GM12878 (cell line): ENCODE results near the gene FGD6. TPM values are rescaled to one million over a fixed set of nuclear protein-coding genes. Genes with fewer than 3 reads are reported as not detected.

Source experiments
- ATAC-seq: fragments of 200-7000 bp; cut with Tn5 transposase; 3 replicates; pipeline ENCODE4 v1.9.1; 2020; ENCODE audit warnings: mild to moderate bottlenecking, moderate library complexity
- BruUV-seq: library from RNA; stranded (reverse); fragments of 400-500 nt; replicated peaks from 2 replicates; lab custom pipeline; 2021; lab: Mats Ljungman, UMichigan
- CTCF ChIA-PET: fragments of 300-600 bp; sonication (Branson Sonifier 250); formaldehyde crosslinking; extraction: SDS; loops from one replicate; lab custom pipeline; 2021; ENCODE audit warnings: inconsistent platforms; lab: Yijun Ruan, JAX
- POLR2A ChIA-PET: fragments of 350-600 bp; formaldehyde crosslinking; extraction: SDS; loops from one replicate; lab custom pipeline; 2021; ENCODE audit warnings: inconsistent platforms; lab: Charles Lee
- RAD21 ChIA-PET: fragments of 300-600 bp; sonication (Branson Sonifier 250); formaldehyde crosslinking; loops from one replicate; lab custom pipeline; 2023; ENCODE audit warnings: antibody characterized with exemption; ENCODE audit not compliant: unreplicated experiment; lab: Charles Lee
- SMC1A ChIA-PET: fragments of 300-600 bp; sonication (Branson Sonifier 250); formaldehyde crosslinking; loops from one replicate; lab custom pipeline; 2023; ENCODE audit not compliant: unreplicated experiment, uncharacterized antibody; lab: Charles Lee
- DNase-seq: peaks from one replicate; pipeline ENCODE4 v3.0.0-alpha.2; 2011; ENCODE audit warnings: low read depth, low spot score
- FAIRE-seq: peaks from 3 replicates; lab custom pipeline; 2011; peaks lifted over from hg19 to GRCh38; lab: Jason Lieb, UNC
- H2AFZ ChIP-seq: 2 replicates; pipeline ENCODE4 v1.6.0; 2011; ENCODE audit warnings: low read depth, low read length, control low read depth; ENCODE audit not compliant: control insufficient read depth
- H3K27ac ChIP-seq: 2 replicates; pipeline ENCODE4 v1.5.1; 2011; ENCODE audit warnings: control low read depth; ENCODE audit not compliant: control insufficient read depth, insufficient read depth
- H3K27me3 ChIP-seq, 2 experiments: replicated peaks in 1 of 2; 2 replicates each; pipeline versions ENCODE4 v1.6.0 to v1.6.1; 2011; ENCODE audit warnings: low read length in 1 of 2; ENCODE audit not compliant: control insufficient read depth in 2 of 2, insufficient read depth in 2 of 2
- H3K36me3 ChIP-seq, 2 experiments: 2 replicates each; pipeline ENCODE4 v1.5.1; 2011; ENCODE audit warnings: low read length in 1 of 2; ENCODE audit not compliant: control insufficient read depth in 2 of 2, insufficient read depth in 2 of 2
- H3K4me1 ChIP-seq: 2 replicates; pipeline ENCODE4 v1.6.1; 2011; ENCODE audit warnings: mild to moderate bottlenecking, low read length, moderate library complexity, mixed read lengths; ENCODE audit not compliant: control insufficient read depth, insufficient read depth
- H3K4me2 ChIP-seq: 2 replicates; pipeline ENCODE4 v1.6.0; 2011; ENCODE audit warnings: control low read depth; ENCODE audit not compliant: control insufficient read depth, insufficient read depth
- H3K4me3 ChIP-seq: fragments of 200-600 bp; sonication (generic); 2 replicates; pipeline ENCODE4 v1.5.1; 2016
- H3K79me2 ChIP-seq: 2 replicates; pipeline ENCODE4 v1.6.0; 2011; ENCODE audit warnings: low read length; ENCODE audit not compliant: control insufficient read depth, insufficient read depth
- H3K9ac ChIP-seq: 2 replicates; pipeline ENCODE4 v1.8.0; 2011; ENCODE audit warnings: low read length, control low read depth, mixed read lengths; ENCODE audit not compliant: control insufficient read depth, insufficient read depth
- H3K9me3 ChIP-seq: replicated peaks from 3 replicates; pipeline ENCODE4 v1.5.1; 2011; ENCODE audit warnings: mild to moderate bottlenecking, low read length; ENCODE audit not compliant: control insufficient read depth, insufficient read depth
- H4K20me1 ChIP-seq: 2 replicates; pipeline ENCODE4 v1.6.0; 2011; ENCODE audit not compliant: control insufficient read depth, insufficient read depth
- EED ChIP-seq: sonication (generic); IDR thresholded peaks from 2 replicates; pipeline ENCODE4 v1.6.1; 2016; ENCODE audit warnings: antibody characterized with exemption, low read depth
- RUNX3 ChIP-seq: IDR thresholded peaks from 2 replicates; pipeline ENCODE4 v1.6.1; 2012; ENCODE audit warnings: low read length, inconsistent platforms
- WRNIP1 ChIP-seq: IDR thresholded peaks from 2 replicates; pipeline ENCODE4 v1.6.1; 2011; ENCODE audit warnings: low read depth, low read length, improper control_type of control experiment, borderline replicate concordance
- WGBS: methylation state at CpG from one replicate; pipeline ENCODE4 v1.1.6; 2016; ENCODE audit warnings: low lambda C conversion rate; ENCODE audit not compliant: insufficient replicate concordance, insufficient coverage; ENCODE audit errors: missing lambda C conversion rate; 5-methylcytosine and 5-hydroxymethylcytosine counted together
- in situ Hi-C: fragments of 300-500 bp; cut with MboI; formaldehyde crosslinking; loops from 9 replicates; pipeline ENCODE4 v1.14.3; 2018; ENCODE audit warnings: mixed read lengths
- intact Hi-C: fragments of 100-400 bp; cut with micrococcal nuclease; formaldehyde crosslinking; loops from one replicate; pipeline ENCODE4 v1.14.2; 2022; ENCODE audit not compliant: unreplicated experiment
- polyA plus RNA-seq, 11 experiments: library from polyadenylated mRNA; depleted of rRNA in 4 of 11; unstranded in 6 of 11; stranded (reverse) in 5 of 11; fragments of >200 nt; fragmentation: Nextera tagmentation in 4 of 11; fragmentation: Illumina TruSeq in 1 of 11; extraction: Ambion mirVana in 4 of 11; extraction: Trizol in 1 of 11; gene quantifications; 1 replicate in 1 of 11; 2 replicates in 10 of 11; pipeline versions ENCODE4 v1.2.1 to v1.2.3, GENCODE V29; 2011 to 2016; ENCODE audit warnings: inconsistent platforms in 2 of 11, missing spikeins in 2 of 11, low read depth in 1 of 11
- total RNA-seq, 4 experiments: library from RNA; depleted of rRNA in 3 of 4; stranded (reverse); fragments of >200 nt in 3 of 4; fragmentation: Illumina TruSeq in 1 of 4; extraction: Trizol in 1 of 4; gene quantifications; 2 replicates each; pipeline versions ENCODE4 v1.2.1 to v1.2.3, GENCODE V29; 2013 to 2021
- TF ChIP-seq, protein P1 (sequence below), 3 experiments: IDR thresholded peaks in 2 of 3; conservative IDR thresholded peaks in 1 of 3; 2 replicates each; pipeline ENCODE4 v1.5.1; 2011; ENCODE audit warnings: low read depth in 3 of 3, low read length in 3 of 3, mild to moderate bottlenecking in 3 of 3, control low read depth in 2 of 3, moderate library complexity in 2 of 3, inconsistent platforms in 1 of 3, mixed read lengths in 1 of 3; ENCODE audit not compliant: control insufficient read depth in 2 of 3, insufficient read depth in 1 of 3; ENCODE audit errors: extremely low read depth in 1 of 3

Gene FGD6
- total and polyA plus RNA-seq, 10 of the 15 experiments (the other 5 are each of a cell fraction or from before 2014, with no cell fraction given): 2.4 to 15.5 (median 8.9) TPM

DNA sequence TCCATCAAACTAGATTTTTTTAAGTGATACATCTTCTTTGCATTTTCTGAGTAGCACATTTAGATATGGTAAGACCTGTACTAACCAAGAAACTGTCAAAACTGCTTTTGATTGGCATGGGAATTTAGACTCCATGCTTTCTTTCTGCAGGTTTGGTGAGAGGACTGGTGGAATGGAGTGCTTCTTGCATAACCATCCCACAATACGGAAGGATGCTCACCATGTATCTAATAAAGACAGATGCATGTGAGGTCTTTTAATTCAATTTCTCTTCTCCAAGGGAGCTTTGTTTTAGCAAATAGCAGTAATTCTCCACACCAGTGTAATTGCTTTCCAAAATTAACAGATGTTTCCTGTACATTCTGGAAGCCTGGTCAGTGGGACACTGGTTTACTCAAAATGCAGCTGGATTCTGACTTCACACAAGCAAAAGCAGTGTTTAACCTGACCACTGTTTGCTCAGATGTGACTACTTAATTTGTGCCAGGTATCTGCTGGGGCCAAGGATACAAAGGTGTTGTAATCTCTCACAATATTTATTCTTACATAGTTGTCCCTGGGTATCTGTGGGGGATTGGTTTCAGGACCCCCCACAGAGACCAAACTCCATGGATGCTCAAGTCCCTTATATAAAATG is 26.1 kb downstream of the FGD6 start:
- Histone ChIP-seq H3K79me2 (no peaks in the 10 kb centered on the region; the same call in 1 of the 2 replicates), H3K4me1 (peaks cover 11% of the 10 kb centered on the region), H3K9ac (no peak overlapping the region), H3K27ac (no peak overlapping the region), H3K4me2 (0 out of 2 replicates have a peak overlapping the region, but pooled peaks have one; percentile 2), H4K20me1 (no peaks in the 10 kb centered on the region), H3K36me3 (no peaks in the 10 kb centered on the region), H3K4me3 (no peak overlapping the region), H2AFZ (no peak overlapping the region), H3K9me3 (no peaks in the 10 kb centered on the region), H3K27me3 (no peaks in the 10 kb centered on the region)
- RAD21 ChIA-PET: no interaction called here
- in situ Hi-C loops: no loop called here
- CTCF ChIA-PET: no interaction called here
- ATAC-seq (no peak), FAIRE-seq (no peak), DNase-seq (no peak)
- TF ChIP-seq EED: 0 out of 2 replicates have a peak, but pooled peaks have one; percentile 23
- 0 out of 2 replicates have a peak, but pooled peaks have one; percentile 8 for TF ChIP-seq RUNX3
- no peak for TF ChIP-seq WRNIP1
- TF ChIP-seq, protein P1, sequence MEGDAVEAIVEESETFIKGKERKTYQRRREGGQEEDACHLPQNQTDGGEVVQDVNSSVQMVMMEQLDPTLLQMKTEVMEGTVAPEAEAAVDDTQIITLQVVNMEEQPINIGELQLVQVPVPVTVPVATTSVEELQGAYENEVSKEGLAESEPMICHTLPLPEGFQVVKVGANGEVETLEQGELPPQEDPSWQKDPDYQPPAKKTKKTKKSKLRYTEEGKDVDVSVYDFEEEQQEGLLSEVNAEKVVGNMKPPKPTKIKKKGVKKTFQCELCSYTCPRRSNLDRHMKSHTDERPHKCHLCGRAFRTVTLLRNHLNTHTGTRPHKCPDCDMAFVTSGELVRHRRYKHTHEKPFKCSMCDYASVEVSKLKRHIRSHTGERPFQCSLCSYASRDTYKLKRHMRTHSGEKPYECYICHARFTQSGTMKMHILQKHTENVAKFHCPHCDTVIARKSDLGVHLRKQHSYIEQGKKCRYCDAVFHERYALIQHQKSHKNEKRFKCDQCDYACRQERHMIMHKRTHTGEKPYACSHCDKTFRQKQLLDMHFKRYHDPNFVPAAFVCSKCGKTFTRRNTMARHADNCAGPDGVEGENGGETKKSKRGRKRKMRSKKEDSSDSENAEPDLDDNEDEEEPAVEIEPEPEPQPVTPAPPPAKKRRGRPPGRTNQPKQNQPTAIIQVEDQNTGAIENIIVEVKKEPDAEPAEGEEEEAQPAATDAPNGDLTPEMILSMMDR (IDR thresholded peaks at IDR 0.05 in 2 of 3, conservative IDR thresholded peaks at IDR 0.05 in 1 of 3; ENCODE audit: control insufficient read depth in 2 of 3, extremely low read depth in 1 of 3, insufficient read depth in 1 of 3, low read depth in 3 of 3, low read length in 3 of 3): no peak
- no TSS peak for BruUV-seq
- SMC1A ChIA-PET: interaction anchor here (1.6 kb wide), 1 partner anchor 9 kb away, joined by 3 read pairs; no protein-coding TSS in a partner anchor
- intact Hi-C loops: no loop called here
- 100% methylated on average over 1 of the region's 1 CpG for WGBS
- POLR2A ChIA-PET: no interaction called here
